Stimulated activated CD4-positive, alpha-beta T cell treated with anti-CD3 and anti-CD28 coated beads, TNF-alpha, amount 100 ng/mL, for 4 hours (primary cell): ENCODE results near the gene PPP1R1B.

ENCODE experiments used
- DNase-seq, 3 experiments: peaks; one replicate each; pipeline ENCODE4 v3.0.0-alpha.2; 2020; ENCODE audit warnings: low read depth in 3 of 3

PPP1R1B gene

GRCh38 chr17:39683295-39683939, 56.7 kb downstream of the PPP1R1B start:
- no peak for DNase-seq

- no peak for DNase-seq
Observed at GRCh38 chr17:39684369-39685192, 57.8 kb downstream of the PPP1R1B start.
